PC-3 (cell line): ENCODE results near the gene TMEFF2.

Experiments
- CTCF ChIP-seq: fragments of 300-600 bp; sonication (generic); conservative IDR thresholded peaks from 2 replicates; pipeline ENCODE4 v1.5.1; 2017; ENCODE audit warnings: antibody characterized with exemption, low read depth, mild to moderate bottlenecking, low read length
- EZH2 ChIP-seq: fragments of 300-600 bp; sonication (generic); IDR thresholded peaks from one replicate; pipeline ENCODE4 v1.6.1; 2017; ENCODE audit warnings: antibody characterized with exemption, mild to moderate bottlenecking, low read length; ENCODE audit not compliant: unreplicated experiment

DNA sequence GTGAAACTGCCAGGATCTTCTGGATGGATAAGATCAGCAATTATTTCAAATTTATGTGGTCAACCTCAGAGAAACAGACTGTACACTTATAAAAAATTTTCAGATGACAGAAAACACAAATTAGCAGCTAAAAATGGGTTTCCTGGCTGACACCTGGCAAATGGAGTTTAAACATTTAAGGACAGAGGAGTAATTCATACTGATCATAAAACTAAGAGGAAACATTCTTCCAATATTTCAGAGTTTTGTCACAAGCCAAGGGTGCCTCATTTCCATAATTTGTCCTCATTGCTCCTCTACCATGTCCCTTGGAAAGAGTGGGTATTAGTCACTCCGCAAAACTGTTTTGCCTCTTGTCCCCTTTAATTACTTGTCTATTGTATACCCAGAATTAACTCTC is 70.2 kb downstream of the TMEFF2 start:
- TF ChIP-seq CTCF (no peak), EZH2 (no peak)
